Measurements from ENCODE around the gene SKP1. TPM values are rescaled to one million over a fixed set of nuclear protein-coding genes. Genes with fewer than 3 reads are reported as not detected.

Gene SKP1
- total and polyA plus RNA-seq, 10 of the 15 experiments (the other 5 are each of a cell fraction or from before 2014, with no cell fraction given), result 100 to 1,686 (median 519) TPM

DNA sequence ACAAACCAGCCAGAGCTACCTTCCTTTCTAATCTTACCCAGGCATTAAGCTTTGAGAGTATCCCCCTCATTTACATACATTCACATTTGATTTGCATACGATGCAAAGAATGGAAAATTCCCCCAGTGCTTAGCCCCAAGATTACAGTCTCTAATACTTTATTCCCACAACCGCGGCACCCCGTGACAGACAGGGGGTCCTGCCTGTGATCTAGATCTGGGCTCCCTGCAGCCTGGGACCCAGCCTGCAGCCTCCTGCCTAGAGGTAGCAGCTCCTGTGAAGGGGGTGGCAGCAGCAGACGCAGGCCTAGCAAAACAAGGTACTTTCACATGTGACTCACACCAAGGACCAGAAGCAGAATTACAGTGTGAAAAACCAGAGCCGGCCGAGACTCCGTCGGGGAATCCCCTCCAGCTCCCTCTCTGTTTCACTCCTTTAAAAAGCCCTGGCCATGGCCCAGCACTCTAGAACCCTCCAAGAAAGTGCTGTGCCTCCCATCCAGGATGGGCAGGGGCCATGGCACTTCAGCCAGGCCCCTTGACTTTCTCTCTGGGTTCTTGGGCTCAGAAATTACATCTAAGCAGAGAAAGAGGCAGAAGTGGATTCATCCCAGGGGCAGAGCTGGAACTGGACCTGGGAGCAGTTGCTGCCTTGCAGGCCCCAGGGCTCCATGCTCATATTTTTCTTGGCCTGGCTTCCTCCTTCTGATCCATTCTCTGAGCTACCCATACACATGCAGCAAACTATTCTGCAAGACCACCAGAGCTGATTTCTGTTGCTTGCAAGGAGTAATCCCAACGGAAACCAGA, 76.3 kb downstream of the SKP1 start (continued):
- TF ChIP-seq KDM1A (IDR thresholded peaks at IDR 0.05; ENCODE audit: borderline replicate concordance), result no peak
- TF ChIP-seq SREBF1 (IDR thresholded peaks at IDR 0.05; ENCODE audit: low read length), result no peak
- no peak for TF ChIP-seq RELA (IDR thresholded peaks at IDR 0.05; ENCODE audit: borderline replicate concordance, partially characterized antibody)
- no peak for TF ChIP-seq NFYB (IDR thresholded peaks at IDR 0.05; ENCODE audit: insufficient read depth, low read depth, low read length)
- no peak for TF ChIP-seq EZH2 (IDR thresholded peaks at IDR 0.05; ENCODE audit: borderline replicate concordance, control insufficient read depth, low read depth, low read length)
- TF ChIP-seq ZNF24 (IDR thresholded peaks at IDR 0.05), result no peak
- no peak for TF ChIP-seq CBX3 (IDR thresholded peaks at IDR 0.05; ENCODE audit: borderline replicate concordance, low read depth)
- TF ChIP-seq POU2F2 (IDR thresholded peaks at IDR 0.05; ENCODE audit: borderline replicate concordance, low read depth, low read length), result peak; percentile 93; the same call in 2 of the 3 replicates
- peak; percentile 92; the same call in 1 of the 2 replicates for TF ChIP-seq TBL1XR1 (IDR thresholded peaks at IDR 0.05; ENCODE audit: low read depth, low read length)
- no peak for TF ChIP-seq GABPA (IDR thresholded peaks at IDR 0.05; ENCODE audit: low read depth)
- no peak for TF ChIP-seq HDAC2 (IDR thresholded peaks at IDR 0.05)
- TF ChIP-seq, protein P1, sequence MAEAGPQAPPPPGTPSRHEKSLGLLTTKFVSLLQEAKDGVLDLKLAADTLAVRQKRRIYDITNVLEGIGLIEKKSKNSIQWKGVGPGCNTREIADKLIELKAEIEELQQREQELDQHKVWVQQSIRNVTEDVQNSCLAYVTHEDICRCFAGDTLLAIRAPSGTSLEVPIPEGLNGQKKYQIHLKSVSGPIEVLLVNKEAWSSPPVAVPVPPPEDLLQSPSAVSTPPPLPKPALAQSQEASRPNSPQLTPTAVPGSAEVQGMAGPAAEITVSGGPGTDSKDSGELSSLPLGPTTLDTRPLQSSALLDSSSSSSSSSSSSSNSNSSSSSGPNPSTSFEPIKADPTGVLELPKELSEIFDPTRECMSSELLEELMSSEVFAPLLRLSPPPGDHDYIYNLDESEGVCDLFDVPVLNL (IDR thresholded peaks at IDR 0.05; ENCODE audit: low read depth, low read length), result no peak
- TF ChIP-seq, protein P2, sequence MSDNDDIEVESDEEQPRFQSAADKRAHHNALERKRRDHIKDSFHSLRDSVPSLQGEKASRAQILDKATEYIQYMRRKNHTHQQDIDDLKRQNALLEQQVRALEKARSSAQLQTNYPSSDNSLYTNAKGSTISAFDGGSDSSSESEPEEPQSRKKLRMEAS (IDR thresholded peaks at IDR 0.05; ENCODE audit: low read depth, low read length), result peak; percentile 66; the same call in 1 of the 2 replicates
- no peak for TF ChIP-seq HDAC6 (IDR thresholded peaks at IDR 0.05; ENCODE audit: unreplicated experiment)
- no peak for TF ChIP-seq IRF3 (IDR thresholded peaks at IDR 0.05)
- peak; percentile 65 for TF ChIP-seq TCF3 (IDR thresholded peaks at IDR 0.05; ENCODE audit: borderline replicate concordance, insufficient read depth, low read depth, low read length)
- TF ChIP-seq FOXM1 (IDR thresholded peaks at IDR 0.05; ENCODE audit: low read depth, low read length), result no peak
- TF ChIP-seq REST (IDR thresholded peaks at IDR 0.05; ENCODE audit: low read depth, low read length), result 0 out of 2 replicates have a peak, but pooled peaks have one; percentile 13
- peak; percentile 87 for TF ChIP-seq NBN (IDR thresholded peaks at IDR 0.05)
- TF ChIP-seq PBX3 (IDR thresholded peaks at IDR 0.05; ENCODE audit: insufficient replicate concordance, low read depth, low read length), result peak; percentile 61
- TF ChIP-seq, protein P3, sequence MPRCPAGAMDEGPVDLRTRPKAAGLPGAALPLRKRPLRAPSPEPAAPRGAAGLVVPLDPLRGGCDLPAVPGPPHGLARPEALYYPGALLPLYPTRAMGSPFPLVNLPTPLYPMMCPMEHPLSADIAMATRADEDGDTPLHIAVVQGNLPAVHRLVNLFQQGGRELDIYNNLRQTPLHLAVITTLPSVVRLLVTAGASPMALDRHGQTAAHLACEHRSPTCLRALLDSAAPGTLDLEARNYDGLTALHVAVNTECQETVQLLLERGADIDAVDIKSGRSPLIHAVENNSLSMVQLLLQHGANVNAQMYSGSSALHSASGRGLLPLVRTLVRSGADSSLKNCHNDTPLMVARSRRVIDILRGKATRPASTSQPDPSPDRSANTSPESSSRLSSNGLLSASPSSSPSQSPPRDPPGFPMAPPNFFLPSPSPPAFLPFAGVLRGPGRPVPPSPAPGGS (IDR thresholded peaks at IDR 0.05; ENCODE audit: borderline replicate concordance, insufficient read depth, low read depth, low read length, poor library complexity, severe bottlenecking), result peak; percentile 80

Measured in GM12878 (cell line).